ENCODE results near the gene PTPRN. TPM values are rescaled to one million over a fixed set of nuclear protein-coding genes. Genes with fewer than 3 reads are reported as not detected.
A peak's percentile ranks its signal among the peaks of the same experiment; 100 is the strongest.

PTPRN gene
- total RNA-seq (1 to 10 TPM in 1 of 2 donors, under 1 TPM in 1; 0.21 to 2.6 TPM), polyA plus RNA-seq (under 1 TPM; 0.11 to 0.22 TPM)
- long read RNA-seq, donor 1: 0 reads
- long read RNA-seq, donor 2: 0 reads
- long read RNA-seq, donor 3: 0 reads
- long read RNA-seq, donor 4: 0 reads
- long read RNA-seq, donor 5: 0 reads

GRCh38 chr2:219309278-219309677 is at the start of gene PTPRN:
PTPRN (minus strand) TSS chr2:219309401; CDS start chr2:219309332, 69 bp downstream.
- Histone ChIP-seq H3K4me1 (ENCODE audit: control insufficient read depth in 5 of 5, insufficient read depth in 5 of 5, low read length in 5 of 5) (no peaks in the 10 kb centered on the region), H3K4me3 (no peak within 1 kb of the TSS), H3K36me3 (ENCODE audit: control insufficient read depth in 4 of 4, insufficient read depth in 4 of 4, low read length in 4 of 4) (no peaks in the 10 kb centered on the region), H3K9ac (ENCODE audit: insufficient read depth in 1 of 2, low read length in 2 of 2) (no peak within 1 kb of the TSS), H3K27me3 (ENCODE audit: control insufficient read depth in 3 of 3, insufficient read depth in 3 of 3, low read length in 2 of 3) (peaks cover 8 to 22% (median 13%) of the 10 kb centered on the region in 3 donors), H3K27ac (ENCODE audit: low read depth in 1 of 2, low read length in 1 of 2) (no peak within 1 kb of the TSS), H3K9me3 (ENCODE audit: control insufficient read depth in 4 of 4, insufficient read depth in 3 of 4, low read length in 3 of 4) (peaks cover 0 to 2% (median 0%) of the 10 kb centered on the region in 4 donors)
- 5 to 6% methylated on average over 18 to 37 of the region's 37 CpGs for WGBS, 2 donors
- ATAC-seq (ENCODE audit: insufficient read depth, low FRiP score): no peak
- no peak for TF ChIP-seq CTCF (IDR thresholded peaks at IDR 0.05; ENCODE audit: control extremely low read depth, extremely low read depth)
- no peak for DNase-seq

- peaks cover 0 to 2% (median 0%) of the 10 kb centered on the region in 4 donors for H3K36me3 ChIP-seq (ENCODE audit: control insufficient read depth in 4 of 4, insufficient read depth in 4 of 4, low read length in 4 of 4)
- H3K9me3 ChIP-seq (ENCODE audit: control insufficient read depth in 4 of 4, insufficient read depth in 3 of 4, low read length in 3 of 4): peaks cover 0 to 2% (median 0%) of the 10 kb centered on the region in 4 donors
- peaks cover 0 to 57% (median 20%) of the 10 kb centered on the region in 3 donors for H3K27me3 ChIP-seq (ENCODE audit: control insufficient read depth in 3 of 3, insufficient read depth in 3 of 3, low read length in 2 of 3)
- peaks cover 0 to 9% (median 0%) of the 10 kb centered on the region in 5 donors for H3K4me1 ChIP-seq (ENCODE audit: control insufficient read depth in 5 of 5, insufficient read depth in 5 of 5, low read length in 5 of 5)
- ATAC-seq (ENCODE audit: insufficient read depth, low FRiP score): no peak
- no peak overlapping the region for H3K4me3 ChIP-seq
- peak in 1 of 3 donors; percentile 13 for DNase-seq
- H3K9ac ChIP-seq (ENCODE audit: insufficient read depth in 1 of 2, low read length in 2 of 2): no peak overlapping the region
- no peak overlapping the region for H3K27ac ChIP-seq (ENCODE audit: low read depth in 1 of 2, low read length in 1 of 2)
- TF ChIP-seq CTCF (IDR thresholded peaks at IDR 0.05; ENCODE audit: control extremely low read depth, extremely low read depth): no peak
- WGBS, 2 donors: 4 to 5% methylated on average over 64 to 66 of the region's 66 CpGs
These were observed 49.2 kb upstream of the PTPRN start for GRCh38 chr2:219358170-219359075.

- peak; percentile 63 for ATAC-seq (ENCODE audit: insufficient read depth, low FRiP score)
- peaks cover 0 to 59% (median 20%) of the 10 kb centered on the region in 3 donors for H3K27me3 ChIP-seq (ENCODE audit: control insufficient read depth in 3 of 3, insufficient read depth in 3 of 3, low read length in 2 of 3)
- peaks cover 0 to 9% (median 0%) of the 10 kb centered on the region in 5 donors for H3K4me1 ChIP-seq (ENCODE audit: control insufficient read depth in 5 of 5, insufficient read depth in 5 of 5, low read length in 5 of 5)
- no peak for TF ChIP-seq CTCF (IDR thresholded peaks at IDR 0.05; ENCODE audit: control extremely low read depth, extremely low read depth)
- no peak overlapping the region for H3K9ac ChIP-seq (ENCODE audit: insufficient read depth in 1 of 2, low read length in 2 of 2)
- no peak overlapping the region for H3K4me3 ChIP-seq
- peaks cover 0 to 4% (median 0%) of the 10 kb centered on the region in 4 donors for H3K9me3 ChIP-seq (ENCODE audit: control insufficient read depth in 4 of 4, insufficient read depth in 3 of 4, low read length in 3 of 4)
- WGBS, 2 donors: 41 to 43% methylated on average over 1 of the region's 1 CpG
- peaks cover 0 to 2% (median 0%) of the 10 kb centered on the region in 4 donors for H3K36me3 ChIP-seq (ENCODE audit: control insufficient read depth in 4 of 4, insufficient read depth in 4 of 4, low read length in 4 of 4)
- no peak overlapping the region for H3K27ac ChIP-seq (ENCODE audit: low read depth in 1 of 2, low read length in 1 of 2)
- DNase-seq: no peak
These were observed 47.6 kb upstream of the PTPRN start for GRCh38 chr2:219356834-219357233.
